NCI-H1930 (cell line): Measurements from ENCODE around the gene LRMDA.

Experiments used
- DNase-seq, 2 experiments: peaks; one replicate each; lab custom pipeline; 2025; lab: John Stamatoyannopoulos, UW

Gene LRMDA

GRCh38 chr10:76305930-76306615 lies 874.6 kb downstream of the LRMDA start:
- no peak for DNase-seq

GRCh38 chr10:76306856-76307255 lies 875.4 kb downstream of the LRMDA start:
- DNase-seq: no peak

GRCh38 chr10:76309070-76309469 lies 877.6 kb downstream of the LRMDA start:
- DNase-seq: no peak

- no peak for DNase-seq
These were observed 878.5 kb downstream of the LRMDA start for GRCh38 chr10:76309741-76310587.

GRCh38 chr10:76310588-76311080 lies 879.2 kb downstream of the LRMDA start:
- DNase-seq: no peak

- DNase-seq: no peak
These were observed 880.6 kb downstream of the LRMDA start for GRCh38 chr10:76311752-76312636.

- no peak for DNase-seq
These were observed 883.8 kb downstream of the LRMDA start for GRCh38 chr10:76315240-76315639.

- no peak for DNase-seq
These were observed 884.8 kb downstream of the LRMDA start for GRCh38 chr10:76316234-76316633.

- DNase-seq: no peak
These were observed 885.7 kb downstream of the LRMDA start for GRCh38 chr10:76317078-76317477.

- no peak for DNase-seq
These were observed 886.8 kb downstream of the LRMDA start for GRCh38 chr10:76318211-76318610.

GRCh38 chr10:76319661-76320060 lies 888.2 kb downstream of the LRMDA start:
- DNase-seq: no peak

- DNase-seq: no peak
These were observed 892.9 kb downstream of the LRMDA start for GRCh38 chr10:76324283-76324682.

- no peak for DNase-seq
These were observed 896.0 kb downstream of the LRMDA start for GRCh38 chr10:76327441-76327840.

GRCh38 chr10:76328348-76328747 lies 896.9 kb downstream of the LRMDA start:
- no peak for DNase-seq

- DNase-seq: no peak
These were observed 898.6 kb downstream of the LRMDA start for GRCh38 chr10:76329891-76330575.

GRCh38 chr10:76331742-76332141 lies 900.3 kb downstream of the LRMDA start:
- no peak for DNase-seq

GRCh38 chr10:76333326-76333725 lies 901.9 kb downstream of the LRMDA start:
- no peak for DNase-seq

GRCh38 chr10:76333796-76334195 lies 902.4 kb downstream of the LRMDA start:
- no peak for DNase-seq

GRCh38 chr10:76334255-76334654 lies 902.8 kb downstream of the LRMDA start:
- DNase-seq: no peak

- no peak for DNase-seq
These were observed 905.0 kb downstream of the LRMDA start for GRCh38 chr10:76336213-76336963.

- DNase-seq: no peak
These were observed 906.2 kb downstream of the LRMDA start for GRCh38 chr10:76337641-76338040.
